SKM-1 treated with dmso at 0.1 percent for 144 hours (cell line): ENCODE measurements around the gene GAB3.

Experiments
- DNase-seq: peaks from one replicate; lab custom pipeline; 2025; ENCODE audit not compliant: unreplicated experiment; lab: John Stamatoyannopoulos, UW

GAB3 gene, protein sequence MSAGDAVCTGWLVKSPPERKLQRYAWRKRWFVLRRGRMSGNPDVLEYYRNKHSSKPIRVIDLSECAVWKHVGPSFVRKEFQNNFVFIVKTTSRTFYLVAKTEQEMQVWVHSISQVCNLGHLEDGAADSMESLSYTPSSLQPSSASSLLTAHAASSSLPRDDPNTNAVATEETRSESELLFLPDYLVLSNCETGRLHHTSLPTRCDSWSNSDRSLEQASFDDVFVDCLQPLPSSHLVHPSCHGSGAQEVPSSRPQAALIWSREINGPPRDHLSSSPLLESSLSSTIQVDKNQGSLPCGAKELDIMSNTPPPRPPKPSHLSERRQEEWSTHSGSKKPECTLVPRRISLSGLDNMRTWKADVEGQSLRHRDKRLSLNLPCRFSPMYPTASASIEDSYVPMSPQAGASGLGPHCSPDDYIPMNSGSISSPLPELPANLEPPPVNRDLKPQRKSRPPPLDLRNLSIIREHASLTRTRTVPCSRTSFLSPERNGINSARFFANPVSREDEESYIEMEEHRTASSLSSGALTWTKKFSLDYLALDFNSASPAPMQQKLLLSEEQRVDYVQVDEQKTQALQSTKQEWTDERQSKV

DNA sequence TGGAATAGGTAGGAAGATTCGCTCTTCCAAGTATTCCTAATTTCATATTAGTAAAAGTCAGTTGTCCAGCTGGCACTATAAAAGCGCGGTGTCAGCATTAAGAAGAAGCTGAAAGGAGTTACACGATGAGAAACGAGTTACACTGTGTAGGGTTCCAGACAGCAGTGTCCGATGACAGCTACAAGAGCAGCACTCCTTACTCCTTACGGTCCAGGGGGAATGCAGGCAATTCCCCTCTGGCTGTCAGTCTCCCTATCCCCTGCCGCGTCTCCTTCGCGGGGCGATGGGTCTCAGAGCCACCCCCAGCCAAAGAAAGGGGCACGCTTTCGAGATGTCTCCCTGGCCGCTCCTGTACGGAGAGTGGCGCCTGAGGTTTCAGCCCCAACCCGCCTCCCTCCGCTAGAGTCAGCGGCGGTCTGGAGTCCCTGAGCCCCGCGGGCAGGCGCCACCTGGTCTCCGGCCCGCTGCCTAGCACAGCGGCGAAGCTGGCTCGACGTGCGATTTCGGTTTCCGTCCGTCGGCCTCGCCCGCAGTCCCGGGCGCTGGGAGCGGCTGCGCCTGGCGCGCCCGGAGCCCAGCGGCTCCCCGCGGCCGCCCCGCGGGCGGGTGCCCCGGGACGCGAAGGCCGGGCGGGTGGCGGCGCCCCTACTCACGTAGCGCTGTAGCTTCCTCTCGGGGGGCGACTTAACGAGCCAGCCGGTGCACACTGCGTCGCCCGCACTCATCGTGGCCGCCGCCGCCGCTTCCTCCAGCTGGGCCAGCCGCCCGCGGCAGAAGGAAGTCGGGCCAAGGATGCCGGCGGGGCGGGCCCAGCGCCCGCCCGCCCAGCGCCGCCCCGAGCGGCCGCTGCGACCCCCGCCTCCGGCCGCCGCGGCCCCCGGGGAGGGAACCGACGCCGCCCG is at the start of gene GAB3:
Gene GAB3 (minus strand): TSS at position 777 of the 902 bp plus-strand sequence. CDS start 52 bp downstream, at position 725.
- DNase-seq = peak; percentile 4

DNA sequence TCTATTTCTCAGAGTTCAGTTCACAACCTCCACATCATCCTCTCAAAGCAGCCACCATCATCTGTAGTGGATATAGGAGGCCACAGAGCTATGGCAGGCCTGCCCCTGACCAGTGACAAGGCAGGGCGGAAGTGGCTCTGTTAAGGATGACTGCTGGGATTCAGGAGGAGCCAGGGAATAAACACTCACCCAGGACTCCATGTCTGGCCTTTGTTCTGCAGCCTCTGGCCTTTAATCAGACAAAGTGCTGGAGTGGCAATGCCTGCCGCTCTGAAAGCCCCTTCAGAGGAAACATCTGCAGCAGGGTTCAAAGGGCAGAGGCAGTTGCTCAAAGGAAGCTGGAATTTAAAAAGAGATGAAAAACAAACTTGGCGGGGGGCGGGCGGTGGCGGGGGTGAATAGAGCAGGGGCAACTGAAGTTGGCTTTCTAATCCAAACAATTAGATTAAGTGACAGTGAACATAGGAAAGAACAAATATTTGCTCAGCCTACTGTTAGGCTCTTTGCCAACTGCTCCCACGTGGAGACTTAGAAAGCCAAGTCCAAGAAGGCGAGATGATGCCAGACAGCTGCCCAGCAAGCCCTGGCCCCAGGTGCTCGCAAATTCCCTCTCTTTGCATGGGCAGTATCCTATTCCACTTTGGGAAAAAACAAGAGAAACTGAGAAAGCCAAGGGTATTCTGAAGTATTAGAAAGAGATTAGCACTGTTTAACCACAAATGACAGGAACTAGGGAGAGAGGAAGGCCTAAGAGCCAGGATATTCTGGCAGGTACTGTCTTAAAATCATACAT is 48.9 kb upstream of the GAB3 start:
- DNase-seq = no peak

- DNase-seq = no peak
Observed at GRCh38 chrX:154797006-154797405, 46.1 kb upstream of the GAB3 start.

GRCh38 chrX:154795016-154795415 is 44.1 kb upstream of the GAB3 start:
- DNase-seq = no peak

- no peak for DNase-seq
Observed at GRCh38 chrX:154793084-154793795, 42.4 kb upstream of the GAB3 start.

- DNase-seq = no peak
Observed at GRCh38 chrX:154791939-154792338, 41.1 kb upstream of the GAB3 start.

DNA sequence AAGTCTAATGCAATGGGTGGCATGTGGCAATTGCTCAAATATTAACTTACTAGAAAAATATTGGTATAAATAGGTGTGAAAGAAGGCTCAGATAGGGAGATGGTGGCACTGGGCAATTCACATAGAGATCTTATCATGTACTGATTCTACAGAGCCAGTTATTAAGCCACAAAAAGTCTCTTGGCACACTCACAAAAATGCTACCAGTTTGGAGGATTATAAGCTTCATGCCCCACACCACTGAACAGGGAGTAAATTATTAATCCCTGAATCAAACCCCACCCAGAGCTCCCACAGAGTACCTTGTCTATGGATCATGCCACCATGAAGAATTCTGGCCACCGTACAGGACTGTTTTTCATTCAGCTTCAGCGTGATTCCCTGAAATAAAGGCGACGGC is 40.6 kb upstream of the GAB3 start:
- no peak for DNase-seq

DNA sequence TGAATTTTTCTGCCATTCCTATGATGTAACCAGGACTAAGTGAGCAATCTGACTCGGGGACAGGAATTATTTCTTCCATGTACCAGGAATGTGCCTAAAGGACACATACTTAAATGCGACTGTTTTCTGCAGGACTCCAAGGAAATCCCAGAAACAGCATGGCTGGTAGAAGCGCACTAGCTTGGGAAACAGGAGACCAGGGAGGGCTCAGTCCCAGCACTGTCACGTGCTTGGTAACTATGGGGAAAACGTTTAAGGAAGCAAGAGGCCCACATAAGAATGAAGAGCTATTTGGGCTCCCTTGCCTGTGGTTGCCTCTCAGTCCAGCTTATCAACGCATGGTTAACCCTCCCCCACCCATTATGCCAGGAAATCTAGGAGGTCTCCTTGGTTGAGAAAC is 34.8 kb upstream of the GAB3 start:
- no peak for DNase-seq

DNA sequence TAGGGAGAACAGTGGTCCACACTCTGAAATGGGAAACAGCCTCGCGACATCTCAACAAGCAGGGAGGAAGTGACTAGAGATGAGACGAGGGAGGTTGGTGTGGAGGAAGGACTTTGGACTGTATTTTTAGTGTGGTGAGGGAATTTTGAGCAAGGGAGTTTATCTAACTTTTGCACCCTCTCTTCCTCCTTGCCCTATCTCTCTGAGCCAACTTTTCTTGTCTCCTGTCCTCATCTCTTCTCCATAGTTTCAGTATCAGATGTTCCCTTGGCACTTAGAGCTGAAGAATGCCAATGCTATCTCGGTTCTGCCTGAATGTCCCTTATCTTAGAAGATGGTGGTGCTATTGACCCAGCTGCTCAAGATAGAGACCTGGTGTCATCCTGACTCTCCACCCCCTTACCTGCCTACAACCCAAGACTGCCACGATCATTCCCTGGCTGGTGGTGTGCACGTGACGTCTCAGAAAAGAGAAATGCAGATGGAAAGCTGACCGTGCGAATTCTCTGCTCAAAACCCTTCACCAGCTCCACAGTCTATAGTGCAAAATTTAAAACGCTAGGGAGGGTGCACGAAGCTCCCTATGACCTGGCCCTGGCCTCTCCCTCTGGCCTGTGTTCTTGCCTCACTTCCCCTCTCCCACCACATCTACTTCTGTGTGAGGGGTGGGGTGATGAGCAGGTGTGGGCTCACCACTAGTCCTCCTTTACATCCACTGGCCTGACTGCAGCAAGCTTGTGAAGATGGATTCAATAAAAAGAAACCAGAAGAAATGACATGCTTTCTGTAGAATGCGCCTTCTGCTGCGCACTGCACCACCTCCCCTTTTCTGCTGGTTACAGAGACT is 33.5 kb upstream of the GAB3 start:
- peak; percentile 14 for DNase-seq

DNA sequence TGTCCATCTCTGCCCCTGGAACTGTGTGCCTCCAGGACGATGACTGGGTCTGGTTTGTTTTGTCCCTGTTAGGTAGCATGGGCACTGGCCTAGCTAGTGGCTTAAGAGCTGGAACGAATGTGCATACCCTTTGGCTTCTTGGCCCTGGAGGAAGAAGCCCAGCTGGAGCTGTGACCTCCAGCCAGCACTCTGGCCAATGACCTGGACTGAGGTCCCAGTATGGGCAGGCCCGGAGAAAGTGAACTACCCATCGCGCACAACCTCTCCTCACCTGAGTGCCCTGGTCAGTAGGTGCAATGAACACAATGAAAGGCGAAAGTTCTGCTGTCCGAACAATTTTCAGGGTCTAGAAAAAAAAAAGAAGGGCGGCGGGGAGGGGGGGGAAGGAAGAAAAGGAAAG is 30.1 kb upstream of the GAB3 start:
- no peak for DNase-seq

- no peak for DNase-seq
Observed at GRCh38 chrX:154779261-154779660, 28.4 kb upstream of the GAB3 start.

- no peak for DNase-seq
Observed at GRCh38 chrX:154776753-154777152, 25.9 kb upstream of the GAB3 start.

DNA sequence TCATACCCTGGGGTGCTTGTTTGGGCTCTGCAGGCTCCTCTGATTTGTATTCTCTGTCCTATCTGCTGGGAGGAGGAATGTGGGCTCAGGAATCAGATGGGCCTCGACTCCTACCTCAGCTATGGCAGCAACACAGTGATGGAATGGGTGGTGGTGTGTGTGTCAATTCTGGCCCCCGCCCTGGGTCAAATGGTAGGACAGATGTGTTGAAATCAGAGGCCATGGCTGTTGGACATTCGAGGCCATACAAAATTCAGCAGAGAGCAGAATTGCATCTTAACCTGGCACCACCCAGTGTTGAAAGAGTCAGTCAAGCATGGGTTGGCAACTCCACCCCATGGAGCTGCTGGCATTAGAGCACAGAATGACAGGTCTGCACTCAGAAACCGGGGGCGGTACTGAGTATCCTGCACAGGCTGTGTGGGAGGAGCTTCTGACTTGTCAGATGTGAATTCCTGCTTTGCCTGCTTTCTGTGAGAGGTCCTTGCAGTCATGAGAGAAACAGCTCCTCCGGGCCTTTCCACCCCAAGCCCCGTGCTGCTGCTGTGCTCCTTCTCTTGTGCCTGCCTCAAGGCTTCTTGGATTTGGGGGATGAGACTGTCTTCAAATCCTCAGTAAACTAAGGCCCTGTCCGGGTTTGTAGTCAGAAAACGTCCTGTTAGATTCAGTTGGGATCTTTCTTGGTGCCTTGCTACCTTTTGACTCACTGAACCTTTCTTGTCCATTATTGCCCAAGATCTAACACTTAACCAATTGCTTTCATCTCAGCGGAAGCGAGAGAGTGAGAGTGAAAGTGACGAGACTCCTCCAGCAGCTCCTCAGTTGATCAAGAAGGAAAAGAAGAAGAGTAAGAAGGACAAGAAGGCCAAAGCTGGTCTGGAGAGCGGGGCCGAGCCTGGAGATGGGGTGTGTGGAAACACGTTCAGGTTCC is 24.8 kb upstream of the GAB3 start:
- no peak for DNase-seq

DNA sequence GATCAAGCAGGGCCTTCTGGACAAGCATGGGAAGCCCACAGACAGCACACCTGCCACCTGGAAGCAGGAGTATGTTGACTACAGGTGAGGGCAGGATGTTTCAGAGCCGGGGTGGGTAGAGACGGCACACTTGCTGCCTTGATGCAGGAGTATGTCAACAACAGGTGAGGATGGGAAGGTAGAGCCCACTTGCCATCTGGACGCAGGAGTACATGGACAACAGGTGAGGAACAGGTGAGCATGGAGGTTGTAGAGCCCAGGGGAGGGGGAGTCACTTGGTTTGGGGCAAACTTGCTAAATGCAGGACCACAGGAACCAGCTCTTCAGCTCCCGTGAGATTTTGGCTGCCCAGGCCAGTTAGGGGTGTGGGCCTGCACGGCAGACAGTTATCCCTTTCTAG is 23.7 kb upstream of the GAB3 start:
- no peak for DNase-seq

DNA sequence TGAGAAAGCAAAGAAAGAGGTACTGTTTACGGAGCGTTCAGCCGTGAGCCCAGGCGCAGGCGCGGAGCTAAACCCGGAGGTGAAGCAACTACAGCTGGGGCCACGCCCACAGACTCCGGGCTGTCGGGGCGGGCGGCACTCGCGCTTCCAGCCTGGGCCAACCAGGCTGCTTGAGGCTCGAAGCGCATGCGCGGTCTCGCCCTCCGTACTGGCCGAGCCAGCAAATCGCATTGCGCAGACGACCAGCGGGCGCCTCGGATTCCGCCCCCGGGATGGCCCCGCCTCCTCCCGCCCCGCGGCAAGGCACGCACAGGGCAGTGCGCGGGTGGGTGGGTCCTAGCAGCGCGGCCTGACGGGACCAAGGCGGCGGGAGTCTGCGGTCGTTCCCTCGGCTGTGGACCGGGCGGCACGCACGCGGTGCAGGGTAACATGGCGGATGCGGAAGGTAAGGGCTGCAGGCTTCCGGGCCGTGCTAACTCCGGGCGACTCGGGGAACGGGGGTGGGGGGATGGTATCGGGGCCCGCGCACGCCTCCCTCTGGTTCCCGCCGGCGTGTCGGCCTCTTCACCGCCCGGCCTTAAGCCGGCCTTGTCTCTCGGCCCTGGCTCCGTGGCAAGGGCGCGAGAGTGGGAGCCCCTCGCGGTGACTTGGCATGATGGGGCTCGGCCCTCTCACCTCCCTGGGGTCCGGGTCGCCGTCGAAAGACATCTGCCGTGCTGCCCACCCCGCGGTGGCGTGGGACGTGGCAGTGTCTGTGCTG is 11.8 kb upstream of the GAB3 start, which contains the start of gene DKC1:
Gene DKC1 (plus strand): TSS at position 328 of the 760 bp plus-strand sequence. CDS start 102 bp downstream, at position 430.
- peak; percentile 86 for DNase-seq

GRCh38 chrX:154761977-154762536 is 11.2 kb upstream of the GAB3 start:
- no peak for DNase-seq

DNA sequence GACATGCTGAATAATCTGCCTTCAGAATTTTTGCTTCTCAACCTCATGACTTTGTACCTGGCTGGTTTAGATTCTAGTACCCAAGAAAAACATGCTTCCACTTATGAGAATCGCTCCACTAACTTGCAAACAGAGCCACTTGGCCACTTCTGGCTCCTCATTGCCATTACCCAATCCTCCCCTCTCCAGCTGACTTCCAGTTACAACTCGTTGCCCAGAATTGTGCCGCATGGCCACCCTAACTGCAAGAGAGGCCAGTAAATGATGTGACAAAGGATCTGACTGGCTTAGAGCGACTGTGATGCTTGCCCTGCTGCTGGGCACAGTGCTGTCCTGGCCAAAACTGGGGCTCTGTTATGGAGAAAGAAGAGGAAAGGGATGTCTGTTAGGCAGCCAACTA is 7.8 kb upstream of the GAB3 start:
- DNase-seq = no peak
